Activated CD8-positive, alpha-beta memory T cell treated with anti-CD3 and anti-CD28 coated beads, Interleukin-2, amount 50 U/mL, for 1 hour (primary cell): Measurements from ENCODE around the gene HSPG2.
"Not testable (repeated sequence)": the region's sequence is repeated elsewhere in the genome, so short reads cannot be mapped to it uniquely, and the experiment has no call there.

Experiments used
- DNase-seq: peaks from one replicate; pipeline ENCODE4 v3.0.0-alpha.2; 2020; ENCODE audit errors: extremely low read depth

The HSPG2 gene

GRCh38 chr1:21823980-21824702 is 113.0 kb downstream of the HSPG2 start:
- DNase-seq, result no peak

GRCh38 chr1:21823206-21823979 is 113.7 kb downstream of the HSPG2 start:
- DNase-seq, result no peak

GRCh38 chr1:21822349-21822748 is 114.8 kb downstream of the HSPG2 start:
- DNase-seq, result no peak

- DNase-seq, result no peak
These were observed 115.6 kb downstream of the HSPG2 start for GRCh38 chr1:21821385-21822019.

- no peak for DNase-seq
These were observed 116.4 kb downstream of the HSPG2 start for GRCh38 chr1:21820597-21821232.

GRCh38 chr1:21818656-21819055 is 118.5 kb downstream of the HSPG2 start:
- no peak for DNase-seq

- DNase-seq, result no peak
These were observed 120.4 kb downstream of the HSPG2 start for GRCh38 chr1:21816602-21817302.

- DNase-seq, result no peak
These were observed 121.3 kb downstream of the HSPG2 start for GRCh38 chr1:21815724-21816321.

- DNase-seq, result no peak
These were observed 122.0 kb downstream of the HSPG2 start for GRCh38 chr1:21814981-21815582.

- no peak for DNase-seq
These were observed 122.7 kb downstream of the HSPG2 start for GRCh38 chr1:21814241-21814918.

GRCh38 chr1:21813542-21813941 is 123.6 kb downstream of the HSPG2 start:
- no peak for DNase-seq

GRCh38 chr1:21811875-21812305 is 125.2 kb downstream of the HSPG2 start, which contains the start of gene LDLRAD2:
TSS of gene LDLRAD2 (plus strand) at chr1:21812265. CDS start at chr1:21812452, 187 bp downstream.
- DNase-seq, result no peak

GRCh38 chr1:21804536-21804935 is 132.6 kb downstream of the HSPG2 start:
- DNase-seq, result no peak

GRCh38 chr1:21801100-21801499 is 136.0 kb downstream of the HSPG2 start:
- DNase-seq, result no peak

- DNase-seq, result no peak
These were observed 137.4 kb downstream of the HSPG2 start for GRCh38 chr1:21799730-21800129.

GRCh38 chr1:21795075-21795474 is 142.0 kb downstream of the HSPG2 start:
- no peak for DNase-seq

GRCh38 chr1:21794656-21795055 is 142.5 kb downstream of the HSPG2 start:
- DNase-seq, result no peak

- no peak for DNase-seq
These were observed 144.0 kb downstream of the HSPG2 start for GRCh38 chr1:21793104-21793503.

- DNase-seq, result no peak
These were observed 150.5 kb downstream of the HSPG2 start for GRCh38 chr1:21786640-21787039.

- not testable (repeated sequence) for DNase-seq
These were observed 151.3 kb downstream of the HSPG2 start for GRCh38 chr1:21785764-21786163.
